ENCODE data around the gene AJAP1. TPM values are rescaled to one million over a fixed set of nuclear protein-coding genes. Genes with fewer than 3 reads are reported as not detected.

AJAP1 gene
- total and polyA plus RNA-seq, 12 donors, result 0.07 to 2.2 (median 0.44) TPM

DNA sequence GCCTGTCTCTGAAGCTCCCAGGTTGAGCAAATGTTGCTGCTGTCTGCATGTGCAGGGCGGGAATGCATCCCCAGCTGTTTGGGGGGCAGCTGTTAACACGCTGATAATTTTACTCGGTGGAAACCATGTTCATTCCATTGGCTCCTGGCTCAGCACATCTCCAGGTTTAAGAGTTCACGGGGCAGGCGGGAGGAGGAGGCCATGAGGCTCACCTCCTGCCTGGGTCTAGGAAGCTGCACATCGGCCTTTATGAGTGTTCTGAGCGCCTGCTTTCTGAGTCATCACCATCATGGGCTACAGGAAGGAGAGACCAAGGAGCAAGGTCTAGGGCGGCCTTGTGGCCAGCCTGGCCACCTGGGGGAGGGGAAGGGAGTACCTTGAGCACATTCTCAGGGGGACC, 29.7 kb downstream of the AJAP1 start:
- Histone ChIP-seq H3K36me3 (replicated peaks in 1 of 2) (no peaks in the 10 kb centered on the region), H3K4me3 (no peak overlapping the region), H3K27me3 (no peaks in the 10 kb centered on the region), H3K9me3 (replicated peaks in 1 of 3) (no peaks in the 10 kb centered on the region), H3K4me1 (replicated peaks in 1 of 2) (no peaks in the 10 kb centered on the region), H3K27ac (no peak overlapping the region)
- 71 to 77% (median 73%) methylated on average over 7 to 8 of the region's 8 CpGs for WGBS, 4 donors
- DNase-seq, result no peak
- TF ChIP-seq POLR2A (IDR thresholded peaks at IDR 0.05), result no peak
- TF ChIP-seq, protein P1, sequence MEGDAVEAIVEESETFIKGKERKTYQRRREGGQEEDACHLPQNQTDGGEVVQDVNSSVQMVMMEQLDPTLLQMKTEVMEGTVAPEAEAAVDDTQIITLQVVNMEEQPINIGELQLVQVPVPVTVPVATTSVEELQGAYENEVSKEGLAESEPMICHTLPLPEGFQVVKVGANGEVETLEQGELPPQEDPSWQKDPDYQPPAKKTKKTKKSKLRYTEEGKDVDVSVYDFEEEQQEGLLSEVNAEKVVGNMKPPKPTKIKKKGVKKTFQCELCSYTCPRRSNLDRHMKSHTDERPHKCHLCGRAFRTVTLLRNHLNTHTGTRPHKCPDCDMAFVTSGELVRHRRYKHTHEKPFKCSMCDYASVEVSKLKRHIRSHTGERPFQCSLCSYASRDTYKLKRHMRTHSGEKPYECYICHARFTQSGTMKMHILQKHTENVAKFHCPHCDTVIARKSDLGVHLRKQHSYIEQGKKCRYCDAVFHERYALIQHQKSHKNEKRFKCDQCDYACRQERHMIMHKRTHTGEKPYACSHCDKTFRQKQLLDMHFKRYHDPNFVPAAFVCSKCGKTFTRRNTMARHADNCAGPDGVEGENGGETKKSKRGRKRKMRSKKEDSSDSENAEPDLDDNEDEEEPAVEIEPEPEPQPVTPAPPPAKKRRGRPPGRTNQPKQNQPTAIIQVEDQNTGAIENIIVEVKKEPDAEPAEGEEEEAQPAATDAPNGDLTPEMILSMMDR (IDR thresholded peaks at IDR 0.05), result no peak
- intact Hi-C loops (cut with DNase I), result no loop called here

DNA sequence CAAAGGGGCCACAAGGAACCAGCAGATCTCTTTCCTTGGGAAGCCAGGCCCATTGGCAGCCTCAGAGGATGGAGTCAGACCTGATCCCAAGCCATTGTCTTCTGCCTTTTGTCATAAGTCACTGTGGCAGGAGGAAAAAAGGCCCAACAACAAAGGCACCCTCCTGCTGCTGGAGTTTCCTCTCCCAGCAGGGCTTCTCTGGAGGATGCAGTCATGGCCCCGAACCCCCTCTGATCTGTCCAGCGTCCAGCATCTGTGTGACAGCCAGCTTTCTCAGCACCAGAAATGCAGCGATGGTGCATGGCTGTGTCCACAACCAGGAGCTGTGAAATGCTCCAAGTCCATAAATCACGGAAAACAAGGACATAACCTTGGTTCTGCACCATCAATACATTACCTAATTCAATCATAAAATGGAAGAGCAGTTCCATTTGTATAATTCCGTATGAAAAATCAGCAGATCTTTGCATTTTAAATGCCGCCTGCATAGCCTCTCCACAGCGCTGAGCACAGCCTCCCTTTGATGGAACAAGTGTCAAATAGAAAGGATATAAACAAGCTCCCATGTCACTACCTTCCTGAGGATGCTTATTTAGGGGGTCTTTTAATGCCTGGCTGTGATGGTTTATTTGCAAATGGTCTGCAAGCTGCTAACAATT, 30.6 kb downstream of the AJAP1 start:
- DNase-seq, result no peak
- 49 to 72% (median 50%) methylated on average over 6 to 7 of the region's 7 CpGs for WGBS, 4 donors
- H3K27ac ChIP-seq, result no peak overlapping the region
- intact Hi-C loops (cut with DNase I), result no loop called here
- H3K4me1 ChIP-seq (replicated peaks in 1 of 2), result no peaks in the 10 kb centered on the region
- H3K27me3 ChIP-seq, result no peaks in the 10 kb centered on the region
- no peaks in the 10 kb centered on the region for H3K36me3 ChIP-seq (replicated peaks in 1 of 2)
- TF ChIP-seq, protein P1 (IDR thresholded peaks at IDR 0.05), result no peak
- TF ChIP-seq POLR2A (IDR thresholded peaks at IDR 0.05), result no peak
- H3K9me3 ChIP-seq (replicated peaks in 1 of 3), result no peaks in the 10 kb centered on the region
- H3K4me3 ChIP-seq, result no peak overlapping the region

DNA sequence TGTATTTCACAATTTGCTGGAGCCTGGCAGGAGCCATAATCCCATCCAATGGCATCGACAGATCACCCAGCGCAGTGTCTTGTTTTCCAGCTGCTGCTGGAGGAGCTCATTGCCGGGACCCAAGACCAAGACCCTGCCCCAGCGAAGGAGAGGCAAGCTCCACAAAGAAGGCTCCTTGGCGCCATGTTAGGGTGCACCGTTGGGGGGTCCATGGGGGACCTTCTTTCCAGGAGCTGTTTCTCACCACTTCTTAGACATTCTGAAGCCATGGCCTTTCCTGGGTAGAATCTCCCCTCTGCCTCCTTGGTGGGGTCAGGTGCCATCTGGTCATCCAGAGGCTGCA, 31.1 kb downstream of the AJAP1 start:
- WGBS, 4 donors, result 77 to 93% (median 86%) methylated on average over 6 of the region's 6 CpGs
- DNase-seq, result no peak
- Histone ChIP-seq H3K27ac (no peak overlapping the region), H3K27me3 (no peaks in the 10 kb centered on the region), H3K9me3 (replicated peaks in 1 of 3) (no peaks in the 10 kb centered on the region), H3K4me3 (no peak overlapping the region), H3K36me3 (replicated peaks in 1 of 2) (no peaks in the 10 kb centered on the region), H3K4me1 (replicated peaks in 1 of 2) (no peaks in the 10 kb centered on the region)
- TF ChIP-seq, protein P1 (IDR thresholded peaks at IDR 0.05), result no peak
- no peak for TF ChIP-seq POLR2A (IDR thresholded peaks at IDR 0.05)
- intact Hi-C loops (cut with DNase I), result no loop called here

GRCh38 chr1:4687943-4688342, 33.5 kb downstream of the AJAP1 start:
- H3K4me1 ChIP-seq (replicated peaks in 1 of 2), result no peaks in the 10 kb centered on the region

More at GRCh38 chr1:4687943-4688342, 33.5 kb downstream of the AJAP1 start:
- H3K9me3 ChIP-seq (replicated peaks in 1 of 3), result no peaks in the 10 kb centered on the region
- TF ChIP-seq, protein P1 (IDR thresholded peaks at IDR 0.05), result no peak
- no peak for TF ChIP-seq POLR2A (IDR thresholded peaks at IDR 0.05)
- no peaks in the 10 kb centered on the region for H3K27me3 ChIP-seq
- H3K4me3 ChIP-seq, result no peak overlapping the region
- no peaks in the 10 kb centered on the region for H3K36me3 ChIP-seq (replicated peaks in 1 of 2)
- DNase-seq, result no peak
- WGBS, 4 donors, result 84 to 86% (median 85%) methylated on average over 10 to 11 of the region's 11 CpGs
- H3K27ac ChIP-seq, result no peak overlapping the region
- intact Hi-C loops (cut with DNase I), result no loop called here
